OCI-LY1 (cell line): ENCODE measurements around the gene ATP2C1.

Source experiments
- H2AFZ ChIP-seq: fragments of 200-600 bp; sonication (generic), shearing (Covaris generic); 2 replicates; pipeline ENCODE4 v1.6.0; 2014; ENCODE audit warnings: antibody characterized with exemption, mild to moderate bottlenecking, low read length
- H3F3A ChIP-seq: fragments of 200-600 bp; sonication (generic), shearing (Covaris generic); 2 replicates; pipeline ENCODE4 v1.6.0; 2014; ENCODE audit warnings: mild to moderate bottlenecking, antibody characterized with exemption, low read length, moderate library complexity; ENCODE audit not compliant: insufficient read depth
- H3K27ac ChIP-seq: fragments of 200-600 bp; sonication (generic); 2 replicates; pipeline ENCODE4 v1.5.1; 2014; ENCODE audit warnings: low read length, mixed run types, mild to moderate bottlenecking, low read depth; ENCODE audit not compliant: poor library complexity, severe bottlenecking
- H3K27me3 ChIP-seq: fragments of 200-600 bp; sonication (generic); 2 replicates; pipeline ENCODE4 v1.6.0; 2014; ENCODE audit warnings: antibody characterized with exemption, mild to moderate bottlenecking, low read length, moderate library complexity; ENCODE audit not compliant: insufficient read depth
- H3K36me3 ChIP-seq: fragments of 200-600 bp; sonication (generic); 2 replicates; pipeline ENCODE4 v1.6.1; 2014; ENCODE audit warnings: mild to moderate bottlenecking, antibody characterized with exemption, low read length, moderate library complexity, mixed read lengths; ENCODE audit not compliant: insufficient read depth
- H3K4me1 ChIP-seq: fragments of 200-600 bp; sonication (generic); 2 replicates; pipeline ENCODE4 v1.5.1; 2014; ENCODE audit warnings: mild to moderate bottlenecking, low read length, moderate library complexity; ENCODE audit not compliant: insufficient read depth, severe bottlenecking
- H3K4me2 ChIP-seq: fragments of 200-600 bp; sonication (generic), shearing (Covaris generic); 2 replicates; pipeline ENCODE4 v1.6.1; 2014; ENCODE audit warnings: low read length
- H3K4me3 ChIP-seq: fragments of 200-600 bp; sonication (generic); 2 replicates; pipeline ENCODE4 v1.5.1; 2014; ENCODE audit warnings: low read length, low read depth, mild to moderate bottlenecking, mixed read lengths; ENCODE audit not compliant: poor library complexity, severe bottlenecking
- H3K79me2 ChIP-seq: fragments of 200-600 bp; shearing (Covaris generic); 2 replicates; pipeline ENCODE4 v1.6.1; 2016; ENCODE audit warnings: mixed run types, low read length, mixed read lengths; ENCODE audit not compliant: insufficient read depth
- H3K9ac ChIP-seq: fragments of 200-600 bp; sonication (generic), shearing (Covaris generic); 2 replicates; pipeline ENCODE4 v1.6.1; 2014; ENCODE audit warnings: mild to moderate bottlenecking, low read length, mixed read lengths
- H3K9me2 ChIP-seq: fragments of 200-600 bp; sonication (generic), shearing (Covaris generic); 2 replicates; pipeline ENCODE4 v1.6.1; 2014; ENCODE audit warnings: low read depth, mild to moderate bottlenecking, low read length, mixed read lengths
- H3K9me3 ChIP-seq: fragments of 200-600 bp; shearing (Covaris generic); 2 replicates; pipeline ENCODE4 v1.6.1; 2014; ENCODE audit warnings: low read length, mixed read lengths
- H4K20me1 ChIP-seq: fragments of 200-600 bp; sonication (generic), shearing (Covaris generic); 2 replicates; pipeline ENCODE4 v1.6.0; 2016; ENCODE audit warnings: mild to moderate bottlenecking, low read length; ENCODE audit not compliant: insufficient read depth
- EZH2 ChIP-seq: fragments of 200-600 bp; sonication (generic), shearing (Covaris generic); IDR thresholded peaks from 2 replicates; pipeline ENCODE4 v1.8.0; 2017; ENCODE audit warnings: borderline replicate concordance, mixed run types, mild to moderate bottlenecking, antibody characterized with exemption, low read length, moderate library complexity, mixed read lengths
- TF ChIP-seq, protein P1 (sequence below): fragments of 200-600 bp; sonication (generic), shearing (Covaris generic); IDR thresholded peaks from 2 replicates; pipeline ENCODE4 v1.5.1; 2017; ENCODE audit warnings: mild to moderate bottlenecking, antibody characterized with exemption, low read length, moderate library complexity, mixed read lengths

Gene ATP2C1

DNA sequence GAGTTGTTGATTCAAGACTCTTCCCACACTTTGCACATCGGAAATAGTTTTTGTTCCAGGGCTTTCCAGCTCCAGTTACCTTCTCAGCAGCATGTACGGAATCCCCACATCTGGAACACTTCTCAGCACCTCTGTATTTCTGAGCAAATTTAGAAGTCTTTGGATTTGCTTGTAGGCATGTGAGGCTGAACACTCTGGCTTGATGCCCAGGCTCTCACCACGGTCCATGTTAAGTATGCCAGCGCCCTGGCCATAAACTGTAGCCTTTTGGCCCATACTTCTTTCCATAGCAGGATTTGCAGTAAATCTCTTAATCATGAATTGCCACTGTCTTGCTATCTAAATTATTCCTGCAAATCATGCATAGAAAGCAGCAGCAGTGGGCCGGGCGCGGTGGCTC, 24.4 kb downstream of the ATP2C1 start:
- Histone ChIP-seq H3F3A (no peaks in the 10 kb centered on the region), H3K9me2 (no peaks in the 10 kb centered on the region), H3K9ac (no peak overlapping the region), H3K27me3 (no peaks in the 10 kb centered on the region), H3K36me3 (peaks cover 21% of the 10 kb centered on the region), H3K4me2 (no peak overlapping the region), H2AFZ (no peak overlapping the region), H3K79me2 (peaks cover 92% of the 10 kb centered on the region), H3K27ac (no peak overlapping the region), H3K4me1 (peaks cover 23% of the 10 kb centered on the region), H4K20me1 (no peaks in the 10 kb centered on the region), H3K9me3 (peaks cover 23% of the 10 kb centered on the region), H3K4me3 (no peak overlapping the region)
- TF ChIP-seq EZH2, result no peak
- TF ChIP-seq, protein P1, sequence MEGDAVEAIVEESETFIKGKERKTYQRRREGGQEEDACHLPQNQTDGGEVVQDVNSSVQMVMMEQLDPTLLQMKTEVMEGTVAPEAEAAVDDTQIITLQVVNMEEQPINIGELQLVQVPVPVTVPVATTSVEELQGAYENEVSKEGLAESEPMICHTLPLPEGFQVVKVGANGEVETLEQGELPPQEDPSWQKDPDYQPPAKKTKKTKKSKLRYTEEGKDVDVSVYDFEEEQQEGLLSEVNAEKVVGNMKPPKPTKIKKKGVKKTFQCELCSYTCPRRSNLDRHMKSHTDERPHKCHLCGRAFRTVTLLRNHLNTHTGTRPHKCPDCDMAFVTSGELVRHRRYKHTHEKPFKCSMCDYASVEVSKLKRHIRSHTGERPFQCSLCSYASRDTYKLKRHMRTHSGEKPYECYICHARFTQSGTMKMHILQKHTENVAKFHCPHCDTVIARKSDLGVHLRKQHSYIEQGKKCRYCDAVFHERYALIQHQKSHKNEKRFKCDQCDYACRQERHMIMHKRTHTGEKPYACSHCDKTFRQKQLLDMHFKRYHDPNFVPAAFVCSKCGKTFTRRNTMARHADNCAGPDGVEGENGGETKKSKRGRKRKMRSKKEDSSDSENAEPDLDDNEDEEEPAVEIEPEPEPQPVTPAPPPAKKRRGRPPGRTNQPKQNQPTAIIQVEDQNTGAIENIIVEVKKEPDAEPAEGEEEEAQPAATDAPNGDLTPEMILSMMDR, result no peak

DNA sequence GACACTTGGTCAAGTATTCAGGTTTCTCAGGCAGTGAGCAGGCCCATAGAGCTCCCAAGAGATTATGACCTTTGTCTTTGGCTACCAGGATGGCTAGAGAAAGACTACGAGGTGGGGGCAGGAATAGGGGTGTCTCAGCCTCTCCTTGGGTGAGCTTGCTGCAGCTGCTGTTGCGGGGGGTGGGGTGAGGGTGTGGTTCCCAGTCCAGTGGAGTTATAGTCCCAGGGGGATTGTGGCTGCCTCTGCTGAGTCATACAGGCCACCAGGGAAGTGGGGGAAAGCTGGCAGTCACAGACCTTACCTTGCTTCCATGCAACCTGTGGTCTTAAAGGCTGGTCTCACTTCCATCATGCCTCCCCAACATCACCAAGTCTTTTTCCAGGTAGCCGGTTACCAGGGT, 31.7 kb downstream of the ATP2C1 start:
- H3K4me3 ChIP-seq, result peak overlapping the region; percentile 25
- no peaks in the 10 kb centered on the region for H3K9me2 ChIP-seq
- H2AFZ ChIP-seq, result no peak overlapping the region
- H3K27me3 ChIP-seq, result no peaks in the 10 kb centered on the region
- no peaks in the 10 kb centered on the region for H3F3A ChIP-seq
- no peak overlapping the region; the same call in 1 of the 2 replicates for H3K9ac ChIP-seq
- peaks cover 96% of the 10 kb centered on the region for H3K79me2 ChIP-seq
- no peaks in the 10 kb centered on the region for H4K20me1 ChIP-seq
- peak overlapping the region; percentile 57 for H3K27ac ChIP-seq
- H3K4me1 ChIP-seq, result peaks cover 38% of the 10 kb centered on the region
- H3K9me3 ChIP-seq, result peaks cover 8% of the 10 kb centered on the region; the same call in 1 of the 2 replicates
- peaks cover 8% of the 10 kb centered on the region; the same call in 1 of the 2 replicates for H3K36me3 ChIP-seq
- TF ChIP-seq, protein P1, result no peak
- no peak for TF ChIP-seq EZH2
- H3K4me2 ChIP-seq, result peak overlapping the region; percentile 33

DNA sequence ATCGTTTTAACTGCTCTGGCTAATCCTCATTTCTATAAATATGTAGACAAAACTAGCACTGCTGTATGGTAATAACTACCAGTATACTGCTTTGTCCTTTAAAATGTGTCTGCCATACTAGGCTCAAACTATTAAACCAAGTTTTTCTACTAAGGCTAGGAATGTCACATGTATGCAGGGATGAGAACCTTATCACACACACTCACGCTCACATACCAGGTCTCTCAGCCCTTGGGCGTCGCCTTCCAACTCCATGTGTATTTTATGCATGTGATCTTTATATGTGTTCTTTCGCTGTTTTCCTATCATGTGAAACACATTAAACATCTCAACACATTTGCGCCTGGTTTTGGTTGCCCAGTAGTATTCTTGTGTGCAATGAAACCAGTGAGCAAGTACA, 32.6 kb downstream of the ATP2C1 start:
- H3K27me3 ChIP-seq, result no peaks in the 10 kb centered on the region
- no peaks in the 10 kb centered on the region for H3K9me2 ChIP-seq
- H3K27ac ChIP-seq, result peak overlapping the region; percentile 57
- peaks cover 92% of the 10 kb centered on the region for H3K79me2 ChIP-seq
- peaks cover 38% of the 10 kb centered on the region for H3K4me1 ChIP-seq
- TF ChIP-seq, protein P1, result no peak
- TF ChIP-seq EZH2, result no peak
- H3K36me3 ChIP-seq, result peaks cover 17% of the 10 kb centered on the region; the same call in 1 of the 2 replicates
- H3K4me3 ChIP-seq, result no peak overlapping the region
- peak overlapping the region; percentile 28; the same call in 1 of the 2 replicates for H3K4me2 ChIP-seq
- H3K9ac ChIP-seq, result no peak overlapping the region
- no peak overlapping the region for H2AFZ ChIP-seq
- 0 out of 2 replicates have a peak, but pooled peaks cover 3% of the 10 kb centered on the region for H3K9me3 ChIP-seq
- H3F3A ChIP-seq, result no peaks in the 10 kb centered on the region
- H4K20me1 ChIP-seq, result no peaks in the 10 kb centered on the region
